Measurements from ENCODE around the gene GFI1. TPM values are rescaled to one million over a fixed set of nuclear protein-coding genes. Genes with fewer than 3 reads are reported as not detected.
"Not testable (repeated sequence)": the region's sequence is repeated elsewhere in the genome, so short reads cannot be mapped to it uniquely, and the experiment has no call there.

Gene GFI1
- total RNA-seq, 1 experiment from 2014 or later, result not detected

GRCh38 chr1:92445865-92446264, 40.9 kb downstream of the GFI1 start:
- Histone ChIP-seq H3K36me3 (no peaks in the 10 kb centered on the region), H3K4me3 (no peak overlapping the region), H3K27me3 (no peaks in the 10 kb centered on the region), H3K9me3 (no peaks in the 10 kb centered on the region)
- no peak for DNase-seq

- Histone ChIP-seq H3K27me3 (no peaks in the 10 kb centered on the region), H3K36me3 (no peaks in the 10 kb centered on the region), H3K9me3 (no peaks in the 10 kb centered on the region), H3K4me3 (no peak overlapping the region)
- DNase-seq, result peak; percentile 15
Observed at GRCh38 chr1:92444351-92444750, 42.4 kb downstream of the GFI1 start.

DNA sequence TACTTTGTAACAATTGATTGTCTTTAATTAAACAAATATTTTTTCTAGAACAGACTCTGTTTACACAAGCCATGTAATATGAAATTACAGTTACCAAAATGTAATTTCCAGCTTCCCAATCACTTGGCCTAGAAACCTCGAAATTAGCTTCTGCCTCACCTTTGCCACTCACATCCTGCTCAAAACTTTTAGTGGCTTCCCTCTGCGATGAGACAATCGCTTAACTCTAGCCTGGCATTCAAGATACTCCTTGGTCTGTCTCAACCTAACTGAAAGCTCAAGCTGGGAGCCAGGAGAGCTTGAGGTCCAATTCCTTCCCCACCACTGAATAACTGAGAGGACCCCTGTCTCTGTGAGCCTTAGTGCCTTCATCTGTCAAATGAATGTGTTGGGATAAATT, 42.8 kb downstream of the GFI1 start:
- H3K4me3 ChIP-seq, result no peak overlapping the region
- no peak for DNase-seq
- no peaks in the 10 kb centered on the region for H3K27me3 ChIP-seq
- no peaks in the 10 kb centered on the region for H3K9me3 ChIP-seq
- H3K36me3 ChIP-seq, result no peaks in the 10 kb centered on the region

GRCh38 chr1:92442351-92442750, 44.4 kb downstream of the GFI1 start:
- Histone ChIP-seq H3K27me3 (no peaks in the 10 kb centered on the region), H3K9me3 (no peaks in the 10 kb centered on the region), H3K36me3 (no peaks in the 10 kb centered on the region), H3K4me3 (no peak overlapping the region)
- no peak for DNase-seq

- DNase-seq, result no peak
- Histone ChIP-seq H3K27me3 (no peaks in the 10 kb centered on the region), H3K4me3 (no peak overlapping the region), H3K36me3 (no peaks in the 10 kb centered on the region), H3K9me3 (no peaks in the 10 kb centered on the region)
Observed at GRCh38 chr1:92441697-92442342, 44.9 kb downstream of the GFI1 start.

- H3K27me3 ChIP-seq, result no peaks in the 10 kb centered on the region
- no peak overlapping the region for H3K4me3 ChIP-seq
- no peaks in the 10 kb centered on the region for H3K36me3 ChIP-seq
- no peak for DNase-seq
- no peaks in the 10 kb centered on the region for H3K9me3 ChIP-seq
Observed at GRCh38 chr1:92441316-92441696, 45.4 kb downstream of the GFI1 start.

- Histone ChIP-seq H3K27me3 (no peaks in the 10 kb centered on the region), H3K4me3 (no peak overlapping the region), H3K9me3 (no peaks in the 10 kb centered on the region), H3K36me3 (no peaks in the 10 kb centered on the region)
- DNase-seq, result no peak
Observed at GRCh38 chr1:92439291-92439690, 47.4 kb downstream of the GFI1 start.

DNA sequence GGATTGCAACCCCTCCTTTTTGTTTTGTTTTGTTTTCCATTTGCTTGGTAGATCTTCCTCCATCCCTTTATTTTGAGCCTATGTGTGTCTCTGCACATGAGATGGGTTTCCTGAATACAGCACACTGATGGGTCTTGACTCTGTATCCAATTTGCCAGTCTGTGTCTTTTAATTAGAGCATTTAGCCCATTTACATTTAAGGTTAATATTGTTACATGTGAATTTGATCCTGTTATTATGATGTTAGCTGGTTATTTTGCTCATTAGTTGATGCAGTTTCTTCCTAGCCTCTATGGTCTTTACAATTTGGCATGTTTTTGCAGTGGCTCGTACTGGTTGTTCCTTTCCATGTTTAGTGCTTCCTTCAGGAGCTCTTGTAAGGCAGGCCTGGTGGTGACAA, 52.2 kb downstream of the GFI1 start:
- H3K9me3 ChIP-seq, H3K27me3 ChIP-seq, H3K36me3 ChIP-seq, DNase-seq, H3K4me3 ChIP-seq: not testable (repeated sequence)

DNA sequence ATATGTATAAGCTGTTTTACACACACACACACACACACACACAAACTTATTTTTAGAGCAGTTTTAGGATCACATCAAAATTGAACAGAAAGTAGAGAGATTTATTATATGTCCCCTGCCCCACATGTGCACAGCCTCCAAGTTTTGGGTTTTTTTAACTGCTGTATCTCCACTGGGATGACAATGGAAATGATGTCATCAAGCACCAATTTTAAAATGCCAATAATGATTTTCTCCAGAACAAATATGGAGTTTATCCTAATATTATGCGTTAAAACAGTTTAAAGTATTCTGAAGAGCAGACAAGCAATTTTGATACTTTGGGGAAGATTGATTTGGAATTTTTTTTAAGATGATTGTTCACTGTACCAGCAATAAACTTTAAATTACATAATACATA, 56.7 kb downstream of the GFI1 start:
- Histone ChIP-seq H3K27me3 (no peaks in the 10 kb centered on the region), H3K36me3 (no peaks in the 10 kb centered on the region), H3K4me3 (no peak overlapping the region), H3K9me3 (no peaks in the 10 kb centered on the region)
- no peak for DNase-seq

DNA sequence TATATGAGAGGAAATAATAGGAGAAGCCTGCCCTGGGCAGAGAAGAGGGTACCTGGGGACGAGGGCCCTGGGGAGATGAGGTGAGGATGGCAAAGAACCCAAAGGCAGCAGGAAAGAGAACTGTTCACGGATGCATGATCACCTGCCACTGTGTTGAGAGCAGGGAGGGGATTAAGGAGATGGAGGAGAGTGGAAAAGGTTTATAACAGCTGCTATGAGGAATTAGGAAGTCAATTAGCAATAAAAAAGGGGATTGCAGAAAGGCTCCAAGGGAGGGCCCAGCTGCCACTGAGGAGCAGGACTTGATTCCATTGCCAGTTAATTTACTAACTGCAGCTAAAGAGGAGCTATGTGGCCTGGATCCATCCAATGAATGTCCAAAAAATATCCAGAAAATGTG, 61.1 kb downstream of the GFI1 start:
- Histone ChIP-seq H3K36me3 (no peaks in the 10 kb centered on the region), H3K27me3 (no peaks in the 10 kb centered on the region), H3K4me3 (no peak overlapping the region), H3K9me3 (no peaks in the 10 kb centered on the region)
- DNase-seq, result no peak

Other genes with a start within 250 kb of the GFI1 start
- 11.1 and 31.0 TPM in 2 replicates for gene GLMN, start 187.9 kb downstream of the GFI1 start, total RNA-seq (2014; rRNA removed; shearing (Covaris generic); ENCODE audit: low replicate concordance)
- gene RPAP2, start 187.9 kb downstream of the GFI1 start, total RNA-seq (2014; rRNA removed; shearing (Covaris generic); ENCODE audit: low replicate concordance), result 14.8 and 60.3 TPM in 2 replicates